ENCODE results near the gene CDC45.

Gene CDC45

GRCh38 chr22:19565382-19566278 is 85.9 kb downstream of the CDC45 start:
- in situ Hi-C loops (cut with HindIII; ENCODE audit: low sequenced_read_pairs) = no loop called here
- TF ChIP-seq CTCF (IDR thresholded peaks at IDR 0.05; ENCODE audit: low read depth, low read length) = no peak
- no peak overlapping the region for H3K4me3 ChIP-seq (ENCODE audit: low read depth, low read length)
- no peak for DNase-seq (ENCODE audit: low read depth, low spot score)

- no peak for TF ChIP-seq CTCF (IDR thresholded peaks at IDR 0.05; ENCODE audit: low read depth, low read length)
- H3K4me3 ChIP-seq (ENCODE audit: low read depth, low read length) = no peak overlapping the region
- DNase-seq (ENCODE audit: low read depth, low spot score) = no peak
- in situ Hi-C loops (cut with HindIII; ENCODE audit: low sequenced_read_pairs) = no loop called here
These were observed 86.8 kb downstream of the CDC45 start for GRCh38 chr22:19566279-19567156.

- in situ Hi-C loops (cut with HindIII; ENCODE audit: low sequenced_read_pairs) = no loop called here
- TF ChIP-seq CTCF (IDR thresholded peaks at IDR 0.05; ENCODE audit: low read depth, low read length) = no peak
These were observed 87.7 kb downstream of the CDC45 start for GRCh38 chr22:19567157-19568009.

GRCh38 chr22:19568337-19569275 is 88.9 kb downstream of the CDC45 start:
- DNase-seq (ENCODE audit: low read depth, low spot score) = peak; percentile 62
- TF ChIP-seq CTCF (IDR thresholded peaks at IDR 0.05; ENCODE audit: low read depth, low read length) = no peak
- in situ Hi-C loops (cut with HindIII; ENCODE audit: low sequenced_read_pairs) = no loop called here
- H3K4me3 ChIP-seq (ENCODE audit: low read depth, low read length) = no peak overlapping the region

More at GRCh38 chr22:19567157-19568009, 87.7 kb downstream of the CDC45 start:
- DNase-seq (ENCODE audit: low read depth, low spot score) = no peak
- H3K4me3 ChIP-seq (ENCODE audit: low read depth, low read length) = no peak overlapping the region

- DNase-seq (ENCODE audit: low read depth, low spot score) = no peak
- no peak overlapping the region for H3K4me3 ChIP-seq (ENCODE audit: low read depth, low read length)
- in situ Hi-C loops (cut with HindIII; ENCODE audit: low sequenced_read_pairs) = no loop called here
- no peak for TF ChIP-seq CTCF (IDR thresholded peaks at IDR 0.05; ENCODE audit: low read depth, low read length)
These were observed 89.5 kb downstream of the CDC45 start for GRCh38 chr22:19569276-19569640.

All from astrocyte of the spinal cord (primary cell).